ENCODE measurements around the gene ZNF350. TPM values are rescaled to one million over a fixed set of nuclear protein-coding genes. Genes with fewer than 3 reads are reported as not detected.

Gene ZNF350
- total RNA-seq, 1 experiment from 2014 or later: 2.3 TPM

DNA sequence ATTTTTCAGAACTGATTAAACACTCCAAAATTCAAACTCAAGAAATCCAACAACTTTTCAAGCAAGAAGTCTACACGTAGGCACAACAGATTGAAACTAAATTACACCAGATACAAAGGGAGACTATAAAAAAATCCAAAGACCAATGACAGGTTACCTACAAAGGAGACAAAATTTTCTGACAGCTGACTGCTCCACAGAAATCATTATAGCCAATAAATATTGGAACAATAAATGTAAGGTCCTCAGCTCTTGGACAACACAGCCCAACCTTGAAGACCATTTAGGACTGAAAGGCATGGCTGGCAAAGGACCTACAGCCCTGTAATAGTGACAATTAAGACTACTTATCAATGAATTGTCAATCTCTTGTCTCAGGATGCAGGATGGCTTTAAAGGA is 15.9 kb downstream of the ZNF350 start:
- H3K27ac ChIP-seq (ENCODE audit: low read depth, low read length): no peak overlapping the region
- TF ChIP-seq SRF (IDR thresholded peaks at IDR 0.05; ENCODE audit: low read depth): no peak
- TF ChIP-seq CTCF (IDR thresholded peaks at IDR 0.05 in 2 of 3, conservative IDR thresholded peaks at IDR 0.05 in 1 of 3; ENCODE audit: borderline replicate concordance in 1 of 3, insufficient read depth in 1 of 3, low read depth in 2 of 3, low read length in 2 of 3): no peak
- no peak for TF ChIP-seq FOSL1 (IDR thresholded peaks at IDR 0.05; ENCODE audit: low read depth)
- TF ChIP-seq TCF7L2 (IDR thresholded peaks at IDR 0.05; ENCODE audit: borderline replicate concordance, extremely low read depth, insufficient read depth, insufficient read length): no peak
- TF ChIP-seq ZFX (IDR thresholded peaks at IDR 0.05): no peak
- no peak for TF ChIP-seq EGR1 (IDR thresholded peaks at IDR 0.05; ENCODE audit: low read depth)
- no peak for TF ChIP-seq POLR2A (IDR thresholded peaks at IDR 0.05; ENCODE audit: borderline replicate concordance, extremely low read depth, insufficient read depth, insufficient read length)
- TF ChIP-seq YY1 (IDR thresholded peaks at IDR 0.05; ENCODE audit: extremely low read depth, insufficient replicate concordance, low read depth, low read length): no peak
- TF ChIP-seq JUND (IDR thresholded peaks at IDR 0.05): no peak
- no peak for TF ChIP-seq ZNF274 (IDR thresholded peaks at IDR 0.05; ENCODE audit: low read depth, low read length)
- TF ChIP-seq REST (IDR thresholded peaks at IDR 0.05; ENCODE audit: low read depth): no peak
- TF ChIP-seq ELF1 (IDR thresholded peaks at IDR 0.05; ENCODE audit: borderline replicate concordance, low read depth): no peak
- TF ChIP-seq RAD21 (IDR thresholded peaks at IDR 0.05; ENCODE audit: low read depth): no peak
- TF ChIP-seq, protein P1, sequence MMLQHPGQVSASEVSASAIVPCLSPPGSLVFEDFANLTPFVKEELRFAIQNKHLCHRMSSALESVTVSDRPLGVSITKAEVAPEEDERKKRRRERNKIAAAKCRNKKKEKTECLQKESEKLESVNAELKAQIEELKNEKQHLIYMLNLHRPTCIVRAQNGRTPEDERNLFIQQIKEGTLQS (IDR thresholded peaks at IDR 0.05): no peak
- TF ChIP-seq CEBPB (IDR thresholded peaks at IDR 0.05; ENCODE audit: low read depth): no peak
- no peak for TF ChIP-seq EZH2 (IDR thresholded peaks at IDR 0.05)
- no peak for TF ChIP-seq MAX (IDR thresholded peaks at IDR 0.05)
- TF ChIP-seq, protein P2, sequence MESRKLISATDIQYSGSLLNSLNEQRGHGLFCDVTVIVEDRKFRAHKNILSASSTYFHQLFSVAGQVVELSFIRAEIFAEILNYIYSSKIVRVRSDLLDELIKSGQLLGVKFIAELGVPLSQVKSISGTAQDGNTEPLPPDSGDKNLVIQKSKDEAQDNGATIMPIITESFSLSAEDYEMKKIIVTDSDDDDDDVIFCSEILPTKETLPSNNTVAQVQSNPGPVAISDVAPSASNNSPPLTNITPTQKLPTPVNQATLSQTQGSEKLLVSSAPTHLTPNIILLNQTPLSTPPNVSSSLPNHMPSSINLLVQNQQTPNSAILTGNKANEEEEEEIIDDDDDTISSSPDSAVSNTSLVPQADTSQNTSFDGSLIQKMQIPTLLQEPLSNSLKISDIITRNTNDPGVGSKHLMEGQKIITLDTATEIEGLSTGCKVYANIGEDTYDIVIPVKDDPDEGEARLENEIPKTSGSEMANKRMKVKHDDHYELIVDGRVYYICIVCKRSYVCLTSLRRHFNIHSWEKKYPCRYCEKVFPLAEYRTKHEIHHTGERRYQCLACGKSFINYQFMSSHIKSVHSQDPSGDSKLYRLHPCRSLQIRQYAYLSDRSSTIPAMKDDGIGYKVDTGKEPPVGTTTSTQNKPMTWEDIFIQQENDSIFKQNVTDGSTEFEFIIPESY (IDR thresholded peaks at IDR 0.05; ENCODE audit: extremely low read depth, insufficient replicate concordance, low read length): no peak
- no peak for TF ChIP-seq CBX3 (IDR thresholded peaks at IDR 0.05; ENCODE audit: low read depth)
- no peak for TF ChIP-seq SIN3A (IDR thresholded peaks at IDR 0.05; ENCODE audit: low read depth)
- no peak overlapping the region for H3K4me2 ChIP-seq (ENCODE audit: low read length)
- ChIA-PET CTCF (no interaction called here), RAD21 (ENCODE audit: low non-redundant PET in 1 of 2, low total read pairs in 2 of 2, uncharacterized antibody in 2 of 2, unreplicated experiment in 2 of 2) (no interaction called here), POLR2A (no interaction called here)
- no peaks in the 10 kb centered on the region for H3K79me2 ChIP-seq (ENCODE audit: insufficient read depth, low read length)
- H2AFZ ChIP-seq (ENCODE audit: low read depth, low read length, poor library complexity, severe bottlenecking): no peak overlapping the region
- no peak overlapping the region for H3K4me3 ChIP-seq (replicated peaks in 1 of 2; ENCODE audit: low read depth in 1 of 2, low read length in 2 of 2)
- no peaks in the 10 kb centered on the region for H3K4me1 ChIP-seq (ENCODE audit: control insufficient read depth in 1 of 2, insufficient read depth in 2 of 2, low read length in 2 of 2)
- intact Hi-C loops (cut with micrococcal nuclease): no loop called here
- H3K9me3 ChIP-seq (ENCODE audit: control insufficient read depth in 1 of 2, insufficient read depth in 1 of 2, low read depth in 1 of 2, low read length in 2 of 2): peaks cover 23 to 33% of the 10 kb centered on the region in 2 experiments; a peak in 3 of 4 replicates
- BruUV-seq (replicated peaks): no TSS peak
- no peaks in the 10 kb centered on the region for H3K27me3 ChIP-seq (ENCODE audit: insufficient read depth, low read length)
- DNase-seq (ENCODE audit: low read depth, low spot score): no peak
- no peak for ATAC-seq
- H3K9me2 ChIP-seq (ENCODE audit: insufficient read depth): no peaks in the 10 kb centered on the region
- peaks cover 2 to 3% of the 10 kb centered on the region in 2 experiments; a peak in 1 of 4 replicates for H3K36me3 ChIP-seq (ENCODE audit: control insufficient read depth in 1 of 2, insufficient read depth in 2 of 2, low read length in 2 of 2)
- H4K20me1 ChIP-seq (ENCODE audit: insufficient read depth): no peaks in the 10 kb centered on the region
- H3K9ac ChIP-seq (ENCODE audit: low read length): no peak overlapping the region

Data from HCT116 (cell line).